ENCODE results near the gene AUTS2. TPM values are rescaled to one million over a fixed set of nuclear protein-coding genes. Genes with fewer than 3 reads are reported as not detected.

AUTS2 gene
- total and polyA plus RNA-seq, 10 of the 15 experiments (the other 5 are each of a cell fraction or from before 2014, with no cell fraction given): 6.4 to 55.6 (median 21.6) TPM

DNA sequence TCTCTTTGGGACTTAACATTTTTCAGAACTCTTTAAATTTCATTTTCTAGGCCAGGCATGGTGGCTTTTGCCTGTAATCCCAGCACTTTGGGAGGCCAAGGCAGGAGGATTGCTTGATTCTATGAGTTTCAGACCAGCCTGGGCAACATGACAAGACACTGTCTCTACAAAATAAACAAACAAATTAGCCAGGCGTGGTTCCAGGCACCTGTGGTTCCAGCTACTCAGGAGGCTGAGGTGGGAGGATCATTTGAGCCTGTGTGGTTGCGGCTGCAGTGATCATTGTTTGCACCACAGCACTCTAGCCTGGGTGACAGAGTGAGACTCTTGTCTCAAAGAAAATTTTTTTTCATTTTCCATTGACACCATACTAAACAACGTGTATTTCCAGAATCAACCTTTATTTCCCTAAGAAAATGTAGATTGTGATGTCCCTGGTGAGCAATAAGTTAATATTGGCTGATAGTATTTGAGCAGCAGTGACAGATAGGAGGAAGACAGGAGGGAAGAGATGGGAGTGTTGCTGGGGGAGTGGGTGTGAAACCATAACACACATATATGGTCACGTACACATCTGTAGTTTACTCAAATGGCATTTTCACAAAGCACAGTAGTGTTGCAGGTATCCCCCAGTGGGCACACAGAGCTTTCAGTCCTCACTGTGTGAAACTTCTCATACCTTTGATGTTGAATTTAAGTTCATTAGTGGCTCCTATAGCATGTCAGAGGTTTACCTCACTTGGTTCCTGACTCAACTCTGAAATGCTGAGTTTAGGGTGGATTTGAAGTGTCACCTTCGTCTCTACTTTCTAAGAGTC, 205.6 kb downstream of the AUTS2 start (continued):
- TF ChIP-seq NFYB (IDR thresholded peaks at IDR 0.05; ENCODE audit: insufficient read depth, low read depth, low read length): 0 out of 2 replicates have a peak, but pooled peaks have one; percentile 18
- TF ChIP-seq NFIC (IDR thresholded peaks at IDR 0.05; ENCODE audit: low read depth, low read length): peak; percentile 94
- TF ChIP-seq FOXM1 (IDR thresholded peaks at IDR 0.05; ENCODE audit: low read depth, low read length): peak; percentile 89

DNA sequence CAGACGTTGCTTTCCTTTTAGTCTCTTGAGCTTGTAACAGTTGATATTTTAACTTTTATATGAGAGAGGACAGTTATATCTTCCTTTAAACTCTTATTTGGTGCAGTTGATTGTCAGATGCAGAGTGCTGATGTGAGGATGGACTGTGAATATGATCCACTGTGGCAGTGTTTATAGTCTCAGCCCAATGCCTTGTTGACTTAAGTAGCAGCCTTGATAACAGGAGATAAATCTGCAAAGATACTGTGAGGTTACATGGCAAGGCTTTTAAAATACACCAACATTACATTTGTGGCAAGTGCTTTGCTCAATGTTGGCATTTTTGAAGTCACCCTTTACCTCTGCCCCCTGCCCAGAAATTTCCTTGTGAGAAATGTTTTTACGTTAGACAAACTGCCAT, 206.7 kb downstream of the AUTS2 start:
- RAD21 ChIA-PET (ENCODE audit: unreplicated experiment): interaction anchor here (0.8 to 7.8 kb wide), 21 partner anchors 19 to 202 kb away, joined by 3 to 141 read pairs (median 5); no protein-coding TSS in a partner anchor
- Histone ChIP-seq H3K36me3 (ENCODE audit: control insufficient read depth in 2 of 2, insufficient read depth in 2 of 2, low read length in 1 of 2) (no peaks in the 10 kb centered on the region), H3K27me3 (replicated peaks in 1 of 2; ENCODE audit: control insufficient read depth in 2 of 2, insufficient read depth in 2 of 2, low read length in 1 of 2) (no peaks in the 10 kb centered on the region), H4K20me1 (ENCODE audit: control insufficient read depth, insufficient read depth) (no peaks in the 10 kb centered on the region), H3K4me3 (peak overlapping the region; percentile 52), H3K9me3 (replicated peaks; ENCODE audit: control insufficient read depth, insufficient read depth, low read length) (peaks cover 1% of the 10 kb centered on the region; the same call in 1 of the 3 replicates), H3K4me1 (ENCODE audit: control insufficient read depth, insufficient read depth, low read length) (peaks cover 51% of the 10 kb centered on the region), H3K79me2 (ENCODE audit: control insufficient read depth, insufficient read depth, low read length) (peaks cover 2% of the 10 kb centered on the region; the same call in 1 of the 2 replicates), H3K27ac (ENCODE audit: control insufficient read depth, insufficient read depth) (peak overlapping the region; percentile 97), H3K9ac (ENCODE audit: control insufficient read depth, insufficient read depth, low read length) (peak overlapping the region; percentile 65), H3K4me2 (ENCODE audit: control insufficient read depth, insufficient read depth) (peak overlapping the region; percentile 94), H2AFZ (ENCODE audit: control insufficient read depth, low read depth, low read length) (peak overlapping the region; percentile 74)
- 47% methylated on average over 2 of the region's 2 CpGs for WGBS (ENCODE audit: insufficient coverage, insufficient replicate concordance, low lambda C conversion rate, missing lambda C conversion rate)
- POLR2A ChIA-PET: interaction anchor here (1.2 kb wide), 3 partner anchors 20 to 130 kb away, joined by 4 to 8 read pairs (median 5); no protein-coding TSS in a partner anchor
- TF ChIP-seq RFX5 (IDR thresholded peaks at IDR 0.05; ENCODE audit: low read depth, low read length): no peak
- TF ChIP-seq, protein P1, sequence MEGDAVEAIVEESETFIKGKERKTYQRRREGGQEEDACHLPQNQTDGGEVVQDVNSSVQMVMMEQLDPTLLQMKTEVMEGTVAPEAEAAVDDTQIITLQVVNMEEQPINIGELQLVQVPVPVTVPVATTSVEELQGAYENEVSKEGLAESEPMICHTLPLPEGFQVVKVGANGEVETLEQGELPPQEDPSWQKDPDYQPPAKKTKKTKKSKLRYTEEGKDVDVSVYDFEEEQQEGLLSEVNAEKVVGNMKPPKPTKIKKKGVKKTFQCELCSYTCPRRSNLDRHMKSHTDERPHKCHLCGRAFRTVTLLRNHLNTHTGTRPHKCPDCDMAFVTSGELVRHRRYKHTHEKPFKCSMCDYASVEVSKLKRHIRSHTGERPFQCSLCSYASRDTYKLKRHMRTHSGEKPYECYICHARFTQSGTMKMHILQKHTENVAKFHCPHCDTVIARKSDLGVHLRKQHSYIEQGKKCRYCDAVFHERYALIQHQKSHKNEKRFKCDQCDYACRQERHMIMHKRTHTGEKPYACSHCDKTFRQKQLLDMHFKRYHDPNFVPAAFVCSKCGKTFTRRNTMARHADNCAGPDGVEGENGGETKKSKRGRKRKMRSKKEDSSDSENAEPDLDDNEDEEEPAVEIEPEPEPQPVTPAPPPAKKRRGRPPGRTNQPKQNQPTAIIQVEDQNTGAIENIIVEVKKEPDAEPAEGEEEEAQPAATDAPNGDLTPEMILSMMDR (IDR thresholded peaks at IDR 0.05 in 2 of 3, conservative IDR thresholded peaks at IDR 0.05 in 1 of 3; ENCODE audit: control insufficient read depth in 2 of 3, extremely low read depth in 1 of 3, insufficient read depth in 1 of 3, low read depth in 3 of 3, low read length in 3 of 3): no peak
- no peak for TF ChIP-seq YY1 (IDR thresholded peaks at IDR 0.05; ENCODE audit: low read depth, low read length)
- TF ChIP-seq, protein P2, sequence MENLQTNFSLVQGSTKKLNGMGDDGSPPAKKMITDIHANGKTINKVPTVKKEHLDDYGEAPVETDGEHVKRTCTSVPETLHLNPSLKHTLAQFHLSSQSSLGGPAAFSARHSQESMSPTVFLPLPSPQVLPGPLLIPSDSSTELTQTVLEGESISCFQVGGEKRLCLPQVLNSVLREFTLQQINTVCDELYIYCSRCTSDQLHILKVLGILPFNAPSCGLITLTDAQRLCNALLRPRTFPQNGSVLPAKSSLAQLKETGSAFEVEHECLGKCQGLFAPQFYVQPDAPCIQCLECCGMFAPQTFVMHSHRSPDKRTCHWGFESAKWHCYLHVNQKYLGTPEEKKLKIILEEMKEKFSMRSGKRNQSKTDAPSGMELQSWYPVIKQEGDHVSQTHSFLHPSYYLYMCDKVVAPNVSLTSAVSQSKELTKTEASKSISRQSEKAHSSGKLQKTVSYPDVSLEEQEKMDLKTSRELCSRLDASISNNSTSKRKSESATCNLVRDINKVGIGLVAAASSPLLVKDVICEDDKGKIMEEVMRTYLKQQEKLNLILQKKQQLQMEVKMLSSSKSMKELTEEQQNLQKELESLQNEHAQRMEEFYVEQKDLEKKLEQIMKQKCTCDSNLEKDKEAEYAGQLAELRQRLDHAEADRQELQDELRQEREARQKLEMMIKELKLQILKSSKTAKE (IDR thresholded peaks at IDR 0.05; ENCODE audit: low read depth, poor library complexity, severe bottlenecking): no peak
- CTCF ChIA-PET: interaction anchor here (0.6 to 6.6 kb wide), 4 partner anchors 19 to 65 kb away, joined by 3 to 31 read pairs (median 10); no protein-coding TSS in a partner anchor
- no peak for FAIRE-seq
- in situ Hi-C loops (cut with MboI): loop anchor here (5.0 kb wide), 1 partner anchor 198 kb away; no protein-coding TSS in a partner anchor
- SMC1A ChIA-PET (ENCODE audit: uncharacterized antibody, unreplicated experiment): interaction anchor here (0.8 to 10.5 kb wide), 18 partner anchors 9 to 201 kb away, joined by 3 to 202 read pairs (median 5); no protein-coding TSS in a partner anchor
- intact Hi-C loops (cut with micrococcal nuclease; ENCODE audit: unreplicated experiment): loop anchor here (1.0 to 10.0 kb wide), 11 partner anchors 20 to 960 kb away; no protein-coding TSS in a partner anchor
- no peak for DNase-seq (ENCODE audit: low read depth, low spot score)
- BruUV-seq (replicated peaks): no TSS peak
- peak; percentile 1 for ATAC-seq

Data from GM12878 (cell line).